Panc1 (cell line): Measurements from ENCODE around the gene SMIM27. TPM values are rescaled to one million over a fixed set of nuclear protein-coding genes. Genes with fewer than 3 reads are reported as not detected.

Source experiments
- ATAC-seq: fragments of 200-7000 bp; cut with Tn5 transposase; 2 replicates; pipeline ENCODE4 v1.9.1; 2020; ENCODE audit warnings: mild to moderate bottlenecking, moderate library complexity
- BruUV-seq: library from RNA; stranded (reverse); fragments of 400-500 nt; replicated peaks from 2 replicates; lab custom pipeline; 2021; lab: Mats Ljungman, UMichigan
- CTCF ChIA-PET: fragments of 300-600 bp; sonication (Branson Sonifier 250); formaldehyde crosslinking; loops from one replicate; lab custom pipeline; 2022; ENCODE audit warnings: antibody characterized with exemption; lab: Charles Lee
- POLR2A ChIA-PET: fragments of 300-600 bp; sonication (Branson Sonifier 250); formaldehyde crosslinking; loops from one replicate; lab custom pipeline; 2022; ENCODE audit warnings: antibody characterized with exemption; lab: Charles Lee
- DNase-seq: peaks from one replicate; pipeline ENCODE4 v3.0.0-alpha.2; 2010; ENCODE audit warnings: low read depth, low spot score
- H3K27ac ChIP-seq: 2 replicates; pipeline ENCODE4 v1.5.1; 2011; ENCODE audit warnings: mild to moderate bottlenecking, low read length, inconsistent platforms
- H3K27me3 ChIP-seq: fragments of 200-500 bp; sonication (Bioruptor generic); 2 replicates; pipeline ENCODE4 v1.6.0; 2014; ENCODE audit warnings: low read length, inconsistent platforms; ENCODE audit not compliant: control insufficient read depth, insufficient read depth
- H3K36me3 ChIP-seq: fragments of 200-500 bp; sonication (Bioruptor generic); 2 replicates; pipeline ENCODE4 v1.5.1; 2014; ENCODE audit warnings: inconsistent platforms, mild to moderate bottlenecking, low read length, moderate library complexity; ENCODE audit not compliant: control insufficient read depth, insufficient read depth
- H3K4me1 ChIP-seq: 2 replicates; pipeline ENCODE4 v1.5.1; 2011; ENCODE audit warnings: inconsistent platforms, mild to moderate bottlenecking, low read length, moderate library complexity; ENCODE audit not compliant: control insufficient read depth, insufficient read depth
- H3K4me3 ChIP-seq, 2 experiments: 2 replicates each; pipeline ENCODE4 v1.5.1; 2011 to 2012; ENCODE audit warnings: low read depth in 2 of 2, low read length in 2 of 2, mild to moderate bottlenecking in 2 of 2, inconsistent platforms in 1 of 2, moderate library complexity in 1 of 2
- H3K9me3 ChIP-seq: fragments of 200-500 bp; sonication (Bioruptor generic); 2 replicates; pipeline ENCODE4 v1.5.1; 2014; ENCODE audit warnings: low read depth, mild to moderate bottlenecking, inconsistent platforms, low read length, moderate library complexity; ENCODE audit not compliant: control insufficient read depth, insufficient read depth
- POLR2AphosphoS5 ChIP-seq: IDR thresholded peaks from 2 replicates; pipeline ENCODE4 v1.6.1; 2012; ENCODE audit warnings: mild to moderate bottlenecking, low read depth, low read length, moderate library complexity
- SIN3A ChIP-seq: IDR thresholded peaks from 2 replicates; pipeline ENCODE4 v1.6.1; 2012; ENCODE audit warnings: low read depth, mild to moderate bottlenecking, low read length, moderate library complexity, borderline replicate concordance; ENCODE audit not compliant: insufficient read depth
- TCF7L2 ChIP-seq: IDR thresholded peaks from 2 replicates; pipeline ENCODE4 v1.6.1; 2011; ENCODE audit warnings: mild to moderate bottlenecking, low read depth, low read length, inconsistent platforms
- in situ Hi-C: cut with HindIII; loops from 2 replicates; pipeline ENCODE4 v1.10.0; 2016; ENCODE audit warnings: low sequenced_read_pairs, low pct_unique_long_range_greater_than_20kb
- intact Hi-C: fragments of 100-400 bp; cut with micrococcal nuclease; formaldehyde crosslinking; loops from one replicate; pipeline ENCODE4 v1.10.0; 2022; ENCODE audit not compliant: unreplicated experiment
- total RNA-seq: library from RNA; stranded (reverse); gene quantifications from one replicate; pipeline ENCODE4 v1.2.1, GENCODE V29; 2021; ENCODE audit not compliant: unreplicated experiment
- TF ChIP-seq, protein P1 (sequence below), 2 experiments: IDR thresholded peaks; 2 replicates each; pipeline ENCODE4 v1.6.1; 2011 to 2012; ENCODE audit warnings: low read depth in 2 of 2, control low read depth in 1 of 2, low read length in 1 of 2, mild to moderate bottlenecking in 1 of 2, moderate library complexity in 1 of 2; ENCODE audit not compliant: insufficient read depth in 1 of 2
- TF ChIP-seq, protein P2 (sequence below): fragments of 450-650 bp; IDR thresholded peaks from 2 replicates; pipeline ENCODE4 v1.5.1; 2017; ENCODE audit warnings: mild to moderate bottlenecking

SMIM27 gene
- total RNA-seq, 1 experiment from 2014 or later = 14.3 TPM

DNA sequence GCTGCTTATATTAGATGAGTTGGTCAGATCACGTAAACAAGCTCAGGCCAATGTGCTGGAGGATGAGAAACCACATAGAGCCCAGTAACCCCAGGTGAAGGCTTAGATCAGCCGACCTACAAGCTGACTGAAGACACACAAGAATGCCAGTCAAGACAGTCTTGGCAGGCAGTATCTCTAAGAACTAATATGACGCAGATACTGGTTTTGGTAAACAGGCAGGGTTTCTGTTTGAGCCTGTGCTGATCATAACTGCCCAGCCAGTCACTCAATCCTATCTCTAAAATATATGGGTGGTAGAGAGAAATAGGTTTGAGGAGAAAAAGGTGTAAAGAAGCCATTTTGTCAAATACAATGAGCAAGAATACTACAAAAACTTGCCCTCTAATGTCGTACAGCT is 18.3 kb upstream of the SMIM27 start:
- DNase-seq (no peak), ATAC-seq (no peak)
- intact Hi-C loops (no loop called here), in situ Hi-C loops (no loop called here)
- ChIA-PET POLR2A (no interaction called here), CTCF (no interaction called here)
- Histone ChIP-seq H3K9me3 (peaks cover 6% of the 10 kb centered on the region; the same call in 1 of the 2 replicates), H3K36me3 (no peaks in the 10 kb centered on the region; the same call in 1 of the 2 replicates), H3K27me3 (no peaks in the 10 kb centered on the region), H3K4me3 (no peak overlapping the region), H3K27ac (no peak overlapping the region), H3K4me1 (no peaks in the 10 kb centered on the region)
- no TSS peak for BruUV-seq
- no peak for TF ChIP-seq POLR2AphosphoS5
- TF ChIP-seq, protein P1, sequence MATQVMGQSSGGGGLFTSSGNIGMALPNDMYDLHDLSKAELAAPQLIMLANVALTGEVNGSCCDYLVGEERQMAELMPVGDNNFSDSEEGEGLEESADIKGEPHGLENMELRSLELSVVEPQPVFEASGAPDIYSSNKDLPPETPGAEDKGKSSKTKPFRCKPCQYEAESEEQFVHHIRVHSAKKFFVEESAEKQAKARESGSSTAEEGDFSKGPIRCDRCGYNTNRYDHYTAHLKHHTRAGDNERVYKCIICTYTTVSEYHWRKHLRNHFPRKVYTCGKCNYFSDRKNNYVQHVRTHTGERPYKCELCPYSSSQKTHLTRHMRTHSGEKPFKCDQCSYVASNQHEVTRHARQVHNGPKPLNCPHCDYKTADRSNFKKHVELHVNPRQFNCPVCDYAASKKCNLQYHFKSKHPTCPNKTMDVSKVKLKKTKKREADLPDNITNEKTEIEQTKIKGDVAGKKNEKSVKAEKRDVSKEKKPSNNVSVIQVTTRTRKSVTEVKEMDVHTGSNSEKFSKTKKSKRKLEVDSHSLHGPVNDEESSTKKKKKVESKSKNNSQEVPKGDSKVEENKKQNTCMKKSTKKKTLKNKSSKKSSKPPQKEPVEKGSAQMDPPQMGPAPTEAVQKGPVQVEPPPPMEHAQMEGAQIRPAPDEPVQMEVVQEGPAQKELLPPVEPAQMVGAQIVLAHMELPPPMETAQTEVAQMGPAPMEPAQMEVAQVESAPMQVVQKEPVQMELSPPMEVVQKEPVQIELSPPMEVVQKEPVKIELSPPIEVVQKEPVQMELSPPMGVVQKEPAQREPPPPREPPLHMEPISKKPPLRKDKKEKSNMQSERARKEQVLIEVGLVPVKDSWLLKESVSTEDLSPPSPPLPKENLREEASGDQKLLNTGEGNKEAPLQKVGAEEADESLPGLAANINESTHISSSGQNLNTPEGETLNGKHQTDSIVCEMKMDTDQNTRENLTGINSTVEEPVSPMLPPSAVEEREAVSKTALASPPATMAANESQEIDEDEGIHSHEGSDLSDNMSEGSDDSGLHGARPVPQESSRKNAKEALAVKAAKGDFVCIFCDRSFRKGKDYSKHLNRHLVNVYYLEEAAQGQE (IDR thresholded peaks at IDR 0.05; ENCODE audit: insufficient read depth in 1 of 2, low read depth in 2 of 2, low read length in 1 of 2) = no peak
- TF ChIP-seq SIN3A = no peak
- no peak for TF ChIP-seq TCF7L2
- TF ChIP-seq, protein P2, sequence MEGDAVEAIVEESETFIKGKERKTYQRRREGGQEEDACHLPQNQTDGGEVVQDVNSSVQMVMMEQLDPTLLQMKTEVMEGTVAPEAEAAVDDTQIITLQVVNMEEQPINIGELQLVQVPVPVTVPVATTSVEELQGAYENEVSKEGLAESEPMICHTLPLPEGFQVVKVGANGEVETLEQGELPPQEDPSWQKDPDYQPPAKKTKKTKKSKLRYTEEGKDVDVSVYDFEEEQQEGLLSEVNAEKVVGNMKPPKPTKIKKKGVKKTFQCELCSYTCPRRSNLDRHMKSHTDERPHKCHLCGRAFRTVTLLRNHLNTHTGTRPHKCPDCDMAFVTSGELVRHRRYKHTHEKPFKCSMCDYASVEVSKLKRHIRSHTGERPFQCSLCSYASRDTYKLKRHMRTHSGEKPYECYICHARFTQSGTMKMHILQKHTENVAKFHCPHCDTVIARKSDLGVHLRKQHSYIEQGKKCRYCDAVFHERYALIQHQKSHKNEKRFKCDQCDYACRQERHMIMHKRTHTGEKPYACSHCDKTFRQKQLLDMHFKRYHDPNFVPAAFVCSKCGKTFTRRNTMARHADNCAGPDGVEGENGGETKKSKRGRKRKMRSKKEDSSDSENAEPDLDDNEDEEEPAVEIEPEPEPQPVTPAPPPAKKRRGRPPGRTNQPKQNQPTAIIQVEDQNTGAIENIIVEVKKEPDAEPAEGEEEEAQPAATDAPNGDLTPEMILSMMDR = no peak

- intact Hi-C loops = no loop called here
- no TSS peak for BruUV-seq
- CTCF ChIA-PET = interaction anchor here (1.1 kb wide), 1 partner anchor 164 kb away, joined by 3 read pairs; no protein-coding TSS in a partner anchor
Observed at GRCh38 chr9:32543047-32543446, 9.1 kb upstream of the SMIM27 start.

More at GRCh38 chr9:32543047-32543446, 9.1 kb upstream of the SMIM27 start:
- H3K27ac ChIP-seq = no peak overlapping the region
- ATAC-seq (no peak), DNase-seq (no peak)
- no peaks in the 10 kb centered on the region for H3K27me3 ChIP-seq
- peaks cover 31% of the 10 kb centered on the region for H3K36me3 ChIP-seq
- H3K4me1 ChIP-seq = no peaks in the 10 kb centered on the region; the same call in 1 of the 2 replicates
- TF ChIP-seq, protein P1 (IDR thresholded peaks at IDR 0.05; ENCODE audit: insufficient read depth in 1 of 2, low read depth in 2 of 2, low read length in 1 of 2) = no peak
- TF ChIP-seq POLR2AphosphoS5 (no peak), SIN3A (no peak), TCF7L2 (no peak)
- TF ChIP-seq, protein P2 = no peak
- no peak overlapping the region for H3K4me3 ChIP-seq
- POLR2A ChIA-PET = no interaction called here
- in situ Hi-C loops = no loop called here
- H3K9me3 ChIP-seq = no peaks in the 10 kb centered on the region
